ENCODE measurements around the gene HNRNPM.

Gene HNRNPM

DNA sequence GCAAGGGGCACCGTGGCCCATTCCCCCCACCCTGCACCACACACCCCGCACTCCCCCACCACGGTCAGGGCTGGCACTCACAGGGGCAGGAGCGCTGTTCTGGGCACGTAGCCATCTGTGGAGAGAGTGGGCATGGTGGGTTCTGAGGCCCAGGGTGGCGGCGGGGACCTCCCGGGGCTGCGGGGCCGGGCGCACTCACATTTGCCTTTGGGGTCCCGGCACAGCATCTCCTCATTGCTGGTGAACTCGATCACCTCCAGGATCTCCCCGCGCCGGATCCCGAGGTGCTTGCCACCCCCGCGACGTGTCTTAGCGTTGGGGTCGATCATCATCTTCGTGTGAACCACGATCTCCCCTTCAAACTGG, 45.6 kb downstream of the HNRNPM start:
- TF ChIP-seq, protein P1, sequence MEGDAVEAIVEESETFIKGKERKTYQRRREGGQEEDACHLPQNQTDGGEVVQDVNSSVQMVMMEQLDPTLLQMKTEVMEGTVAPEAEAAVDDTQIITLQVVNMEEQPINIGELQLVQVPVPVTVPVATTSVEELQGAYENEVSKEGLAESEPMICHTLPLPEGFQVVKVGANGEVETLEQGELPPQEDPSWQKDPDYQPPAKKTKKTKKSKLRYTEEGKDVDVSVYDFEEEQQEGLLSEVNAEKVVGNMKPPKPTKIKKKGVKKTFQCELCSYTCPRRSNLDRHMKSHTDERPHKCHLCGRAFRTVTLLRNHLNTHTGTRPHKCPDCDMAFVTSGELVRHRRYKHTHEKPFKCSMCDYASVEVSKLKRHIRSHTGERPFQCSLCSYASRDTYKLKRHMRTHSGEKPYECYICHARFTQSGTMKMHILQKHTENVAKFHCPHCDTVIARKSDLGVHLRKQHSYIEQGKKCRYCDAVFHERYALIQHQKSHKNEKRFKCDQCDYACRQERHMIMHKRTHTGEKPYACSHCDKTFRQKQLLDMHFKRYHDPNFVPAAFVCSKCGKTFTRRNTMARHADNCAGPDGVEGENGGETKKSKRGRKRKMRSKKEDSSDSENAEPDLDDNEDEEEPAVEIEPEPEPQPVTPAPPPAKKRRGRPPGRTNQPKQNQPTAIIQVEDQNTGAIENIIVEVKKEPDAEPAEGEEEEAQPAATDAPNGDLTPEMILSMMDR (IDR thresholded peaks at IDR 0.05; ENCODE audit: low read depth, low read length, missing control alignments), result no peak
- no peak for DNase-seq (ENCODE audit: extremely low read depth, low read depth)
- no peak overlapping the region for H3K4me3 ChIP-seq (replicated peaks; ENCODE audit: low read depth, low read length)

DNA sequence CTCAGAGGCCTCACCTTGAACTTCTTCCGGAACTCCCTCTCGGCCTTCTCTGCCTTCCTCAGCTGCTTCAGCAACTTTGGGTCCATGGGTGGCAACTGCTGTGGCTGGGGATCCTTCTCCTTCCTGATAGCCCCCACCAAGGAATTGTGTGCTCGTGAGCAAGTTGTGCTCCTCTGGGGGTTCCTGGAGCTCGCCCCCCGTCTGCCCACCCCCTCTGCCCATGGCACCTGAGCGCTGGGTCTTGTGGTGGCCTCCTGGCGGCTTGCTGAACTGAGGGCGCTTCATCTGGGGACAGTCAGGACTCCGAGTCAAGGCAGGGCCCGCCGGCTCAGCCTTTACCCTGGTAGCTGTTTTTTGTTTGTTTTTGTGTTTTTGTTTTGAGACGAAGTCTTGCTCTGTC, 46.1 kb downstream of the HNRNPM start:
- TF ChIP-seq, protein P1 (IDR thresholded peaks at IDR 0.05; ENCODE audit: low read depth, low read length, missing control alignments), result no peak
- no peak for DNase-seq (ENCODE audit: extremely low read depth, low read depth)
- no peak overlapping the region for H3K4me3 ChIP-seq (replicated peaks; ENCODE audit: low read depth, low read length)

DNA sequence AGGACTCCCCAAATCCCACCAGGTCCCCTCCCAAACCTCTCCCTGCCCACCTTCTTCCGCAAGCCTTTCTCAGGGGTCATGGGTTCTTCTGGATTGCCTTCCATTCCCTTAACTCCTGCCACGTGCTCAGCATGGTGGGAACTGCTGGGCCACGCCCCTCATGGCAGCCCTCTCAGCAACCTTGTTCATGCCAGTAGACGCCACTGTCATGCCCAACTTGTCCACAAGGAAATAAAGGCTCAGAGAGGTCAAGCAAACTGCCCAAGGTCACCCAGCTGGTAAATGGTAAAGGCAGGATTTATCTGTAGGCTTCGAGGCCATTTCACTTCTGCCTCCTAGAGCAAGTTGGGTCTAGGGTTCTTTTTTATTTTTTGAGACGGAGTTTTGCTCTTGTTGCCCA, 46.8 kb downstream of the HNRNPM start:
- no peak for DNase-seq (ENCODE audit: extremely low read depth, low read depth)
- H3K4me3 ChIP-seq (replicated peaks; ENCODE audit: low read depth, low read length), result no peak overlapping the region
- TF ChIP-seq, protein P1 (IDR thresholded peaks at IDR 0.05; ENCODE audit: low read depth, low read length, missing control alignments), result no peak

DNA sequence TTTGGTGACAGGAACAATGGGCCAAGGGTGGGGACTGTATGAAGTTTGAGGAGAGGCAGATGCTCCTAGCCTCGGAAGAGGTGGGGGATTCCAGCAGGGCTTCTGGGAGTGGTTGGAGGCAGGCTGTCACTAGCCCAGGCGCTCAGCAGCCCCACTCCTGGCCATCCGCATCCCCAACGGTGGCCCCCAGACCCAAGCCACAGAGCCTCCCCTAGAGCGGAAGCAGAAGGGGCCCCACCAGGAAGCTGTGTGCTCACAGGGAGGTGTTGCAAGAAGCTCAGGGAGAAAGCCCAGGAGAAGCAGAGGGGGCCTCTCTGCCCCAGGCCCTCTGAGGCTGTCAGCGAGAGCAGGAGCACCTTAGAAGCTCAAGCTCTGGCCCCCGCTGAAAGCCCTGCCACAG, 49.4 kb downstream of the HNRNPM start:
- TF ChIP-seq, protein P1 (IDR thresholded peaks at IDR 0.05; ENCODE audit: low read depth, low read length, missing control alignments), result no peak
- H3K4me3 ChIP-seq (replicated peaks; ENCODE audit: low read depth, low read length), result no peak overlapping the region
- no peak for DNase-seq (ENCODE audit: extremely low read depth, low read depth)

DNA sequence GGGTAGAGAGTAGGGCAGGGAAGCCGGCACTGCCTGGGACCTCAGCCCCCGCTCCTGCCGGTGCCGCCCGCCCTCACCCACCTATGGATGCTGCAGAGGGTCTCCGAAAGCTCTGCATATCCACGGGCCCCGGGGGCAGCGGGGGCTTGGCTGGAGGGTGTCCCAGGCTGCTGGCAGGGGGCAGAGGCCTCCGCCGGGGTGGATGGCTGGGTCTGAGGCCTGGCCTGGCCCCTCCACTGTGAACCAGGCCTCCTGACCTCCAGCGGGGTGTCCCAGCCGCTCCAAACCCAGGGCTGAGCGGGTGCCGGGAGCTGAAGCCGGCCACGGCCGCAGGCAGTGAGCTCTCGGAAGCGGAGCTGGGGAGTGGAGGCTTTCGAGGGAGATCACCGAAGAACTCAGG, 53.5 kb downstream of the HNRNPM start:
- DNase-seq (ENCODE audit: extremely low read depth, low read depth), result no peak
- no peak overlapping the region for H3K4me3 ChIP-seq (replicated peaks; ENCODE audit: low read depth, low read length)
- TF ChIP-seq, protein P1 (IDR thresholded peaks at IDR 0.05; ENCODE audit: low read depth, low read length, missing control alignments), result no peak

DNA sequence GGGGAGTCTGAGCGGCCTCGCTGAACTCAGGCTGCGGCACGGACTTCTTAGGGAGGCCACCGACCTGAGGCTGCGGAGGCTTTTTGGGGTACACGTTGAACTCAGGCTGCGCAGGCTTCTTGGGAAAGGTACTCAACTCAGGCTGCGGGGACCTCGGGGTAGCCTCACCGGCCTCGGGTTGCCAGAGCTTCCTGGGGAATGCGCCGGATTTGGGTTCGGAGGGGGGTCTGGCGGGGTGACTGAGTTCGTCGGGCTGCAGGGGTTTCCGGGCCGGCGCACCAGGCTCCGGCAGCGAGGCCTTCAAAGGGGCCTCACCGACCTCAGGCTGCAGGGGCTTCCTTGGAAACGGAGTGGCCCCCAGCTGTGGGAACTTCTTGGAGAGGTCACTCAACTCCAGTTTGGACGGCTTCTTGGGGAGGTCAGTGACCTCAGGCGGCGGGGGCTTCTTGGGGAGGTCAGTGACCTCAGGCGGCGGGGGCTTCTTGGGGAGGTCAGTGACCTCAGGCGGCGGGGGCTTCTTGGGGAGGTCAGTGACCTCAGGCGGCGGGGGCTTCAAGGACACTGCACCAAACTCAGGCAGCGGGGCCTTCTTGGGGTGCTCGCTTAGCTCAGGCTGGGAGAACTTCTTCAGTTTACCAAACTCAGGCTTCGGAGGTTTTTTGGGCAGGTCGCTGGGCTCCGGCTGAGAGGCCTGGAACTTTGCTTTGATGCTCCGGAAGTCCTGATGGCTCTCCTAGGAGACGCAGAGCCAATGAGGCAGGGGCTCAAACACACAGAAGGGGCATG, 54.5 kb downstream of the HNRNPM start:
- TF ChIP-seq, protein P1 (IDR thresholded peaks at IDR 0.05; ENCODE audit: low read depth, low read length, missing control alignments), result no peak
- DNase-seq (ENCODE audit: extremely low read depth, low read depth), result no peak
- H3K4me3 ChIP-seq (replicated peaks; ENCODE audit: low read depth, low read length), result no peak overlapping the region

DNA sequence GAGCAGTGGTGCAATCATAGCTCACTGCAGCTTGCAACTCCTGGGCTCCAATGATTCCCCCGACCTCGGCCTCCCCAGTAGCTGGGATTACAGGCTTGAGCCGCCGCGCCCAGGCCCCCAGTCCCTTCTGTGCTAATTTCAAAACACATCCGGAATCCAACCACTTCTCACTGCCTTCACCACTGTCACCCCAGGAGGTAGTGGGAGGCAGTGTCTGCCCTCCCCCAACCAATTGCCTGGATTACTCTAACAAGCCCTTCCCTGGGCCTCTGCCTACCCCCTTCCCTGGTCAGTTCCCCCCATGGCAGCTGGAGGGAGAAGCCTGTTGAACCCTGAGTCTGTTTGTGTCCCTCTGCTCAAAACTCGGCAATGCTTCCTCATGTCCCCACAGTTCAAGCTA, 55.4 kb downstream of the HNRNPM start:
- H3K4me3 ChIP-seq (replicated peaks; ENCODE audit: low read depth, low read length), result no peak overlapping the region
- TF ChIP-seq, protein P1 (IDR thresholded peaks at IDR 0.05; ENCODE audit: low read depth, low read length, missing control alignments), result no peak
- DNase-seq (ENCODE audit: extremely low read depth, low read depth), result no peak
